ENCODE measurements around the gene ZNF638. TPM values are rescaled to one million over a fixed set of nuclear protein-coding genes. Genes with fewer than 3 reads are reported as not detected.

Gene ZNF638
- polyA plus RNA-seq, 1 of the 3 experiments (the other 2 are of a cell fraction), result 28.1 TPM

GRCh38 chr2:71358931-71359671, 27.5 kb downstream of the ZNF638 start:
- Histone ChIP-seq H3K27me3 (ENCODE audit: insufficient read depth) (no peaks in the 10 kb centered on the region), H3K9me3 (no peaks in the 10 kb centered on the region), H3K27ac (ENCODE audit: low read depth in 2 of 2, low read length in 1 of 2) (no peak overlapping the region), H3K36me3 (replicated peaks in 1 of 2; ENCODE audit: control insufficient read depth in 1 of 2, insufficient read depth in 2 of 2, low read length in 1 of 2) (peaks cover 81 to 88% of the 10 kb centered on the region in 2 experiments), H3F3A (replicated peaks; ENCODE audit: insufficient read depth) (peaks cover 9% of the 10 kb centered on the region), H4K20me1 (ENCODE audit: insufficient read depth) (peaks cover 68% of the 10 kb centered on the region), H3K4me3 (ENCODE audit: low read depth in 2 of 2, low read length in 1 of 2) (no peak overlapping the region), H3K4me2 (no peak overlapping the region), H3K9ac (no peak overlapping the region), H3K9me2 (no peaks in the 10 kb centered on the region), H2AFZ (ENCODE audit: low read depth) (no peak overlapping the region), H3K4me1 (ENCODE audit: control insufficient read depth in 1 of 2, insufficient read depth in 2 of 2, low read depth in 1 of 2, low read length in 1 of 2) (no peaks in the 10 kb centered on the region), H3K79me2 (ENCODE audit: insufficient read depth) (peaks cover 99% of the 10 kb centered on the region)
- DNase-seq, result no peak
- WGBS (ENCODE audit: low lambda C conversion rate), result 83% methylated on average over 5 of the region's 6 CpGs
- ChIA-PET POLR2A (no interaction called here), CTCF (interaction anchor here (0.6 kb wide), 1 partner anchor 1038 kb away, joined by 4 read pairs; no protein-coding TSS in a partner anchor)
- TF ChIP-seq GABPA (IDR thresholded peaks at IDR 0.05; ENCODE audit: low read depth), result no peak
- TF ChIP-seq RAD21 (IDR thresholded peaks at IDR 0.05; ENCODE audit: low read length), result no peak
- TF ChIP-seq TCF12 (IDR thresholded peaks at IDR 0.05), result 0 out of 2 replicates have a peak, but pooled peaks have one; percentile 24
- peak; percentile 14; the same call in 1 of the 2 replicates for TF ChIP-seq PBX3 (IDR thresholded peaks at IDR 0.05)
- TF ChIP-seq SMC3 (IDR thresholded peaks at IDR 0.05; ENCODE audit: low read depth, low read length), result no peak
- no peak for TF ChIP-seq NRF1 (IDR thresholded peaks at IDR 0.05; ENCODE audit: low read depth, low read length)
- TF ChIP-seq NFIC (IDR thresholded peaks at IDR 0.05; ENCODE audit: borderline replicate concordance), result no peak
- no peak for TF ChIP-seq POLR2AphosphoS5 (IDR thresholded peaks at IDR 0.05; ENCODE audit: low read depth, low read length)
- no peak for TF ChIP-seq TAF1 (IDR thresholded peaks at IDR 0.05; ENCODE audit: borderline replicate concordance, low read depth, low read length)
- no peak for TF ChIP-seq IRF3 (IDR thresholded peaks at IDR 0.05; ENCODE audit: low read depth, low read length)
- no peak for TF ChIP-seq GATA2 (CRISPR knock-in tag; IDR thresholded peaks at IDR 0.05)
- no peak for TF ChIP-seq MEF2A (IDR thresholded peaks at IDR 0.05; ENCODE audit: borderline replicate concordance, low read depth)

- DNase-seq, result no peak
- H3K4me1 ChIP-seq (ENCODE audit: control insufficient read depth in 1 of 2, insufficient read depth in 2 of 2, low read depth in 1 of 2, low read length in 1 of 2), result no peaks in the 10 kb centered on the region
- H3F3A ChIP-seq (replicated peaks; ENCODE audit: insufficient read depth), result peaks cover 9% of the 10 kb centered on the region
- WGBS (ENCODE audit: low lambda C conversion rate), result 93% methylated on average over 3 of the region's 3 CpGs
- no peak overlapping the region for H3K4me2 ChIP-seq
- H3K9me2 ChIP-seq, result no peaks in the 10 kb centered on the region
- H4K20me1 ChIP-seq (ENCODE audit: insufficient read depth), result peaks cover 60% of the 10 kb centered on the region
- peaks cover 90 to 98% of the 10 kb centered on the region in 2 experiments for H3K36me3 ChIP-seq (replicated peaks in 1 of 2; ENCODE audit: control insufficient read depth in 1 of 2, insufficient read depth in 2 of 2, low read length in 1 of 2)
- H3K79me2 ChIP-seq (ENCODE audit: insufficient read depth), result peaks cover 88% of the 10 kb centered on the region
- H2AFZ ChIP-seq (ENCODE audit: low read depth), result no peak overlapping the region
- POLR2A ChIA-PET, result no interaction called here
- H3K27ac ChIP-seq (ENCODE audit: low read depth in 2 of 2, low read length in 1 of 2), result no peak overlapping the region
- H3K27me3 ChIP-seq (ENCODE audit: insufficient read depth), result no peaks in the 10 kb centered on the region
- H3K4me3 ChIP-seq (ENCODE audit: low read depth in 2 of 2, low read length in 1 of 2), result no peak overlapping the region
- H3K9me3 ChIP-seq, result no peaks in the 10 kb centered on the region
- CTCF ChIA-PET, result no interaction called here
- no peak overlapping the region for H3K9ac ChIP-seq
- TF ChIP-seq SIN3A (IDR thresholded peaks at IDR 0.05; ENCODE audit: borderline replicate concordance, low read depth, low read length) (no peak), EP300 (IDR thresholded peaks at IDR 0.05; ENCODE audit: borderline replicate concordance in 1 of 2, low read depth in 1 of 2, low read length in 1 of 2) (no peak), TAF1 (IDR thresholded peaks at IDR 0.05; ENCODE audit: borderline replicate concordance, low read depth, low read length) (no peak), ELF1 (IDR thresholded peaks at IDR 0.05) (no peak), PBX3 (IDR thresholded peaks at IDR 0.05) (no peak), FOXM1 (IDR thresholded peaks at IDR 0.05; ENCODE audit: low read depth) (no peak), MAX (IDR thresholded peaks at IDR 0.05; ENCODE audit: low read depth) (no peak), CTCF (IDR thresholded peaks at IDR 0.05) (no peak)
These were observed 28.9 kb downstream of the ZNF638 start for GRCh38 chr2:71360434-71360975.
